HL-60 (cell line): Measurements from ENCODE around the gene THSD1.
"Not testable (repeated sequence)": the region's sequence is repeated elsewhere in the genome, so short reads cannot be mapped to it uniquely, and the experiment has no call there.

ENCODE experiments used
- DNase-seq, 2 experiments: peaks; one replicate each; pipeline ENCODE4 v3.0.0-alpha.2; 2010 to 2020; ENCODE audit warnings: low read depth in 1 of 2, low spot score in 1 of 2
- H3K27ac ChIP-seq: fragments of 250-450 bp; sonication (Bioruptor Pico); replicated peaks from 2 replicates; pipeline ENCODE4 v1.5.1; 2020; ENCODE audit warnings: mild to moderate bottlenecking, moderate library complexity
- H3K27me3 ChIP-seq: fragments of 250-450 bp; sonication (Bioruptor Pico); 2 replicates; pipeline ENCODE4 v1.5.1; 2021; ENCODE audit warnings: mild to moderate bottlenecking, moderate library complexity; ENCODE audit not compliant: insufficient read depth, poor library complexity, severe bottlenecking
- H3K4me3 ChIP-seq: replicated peaks from 2 replicates; pipeline ENCODE4 v1.5.1; 2011; ENCODE audit warnings: mild to moderate bottlenecking, control low read depth, low read length; ENCODE audit not compliant: insufficient read depth
- CTCF ChIP-seq: IDR thresholded peaks from one replicate; pipeline ENCODE4 v1.5.1; 2011; ENCODE audit warnings: low read length, control low read depth, inconsistent platforms; ENCODE audit not compliant: insufficient read depth
- GABPA ChIP-seq: IDR thresholded peaks from 2 replicates; pipeline ENCODE4 v1.6.1; 2012; ENCODE audit warnings: low read depth
- POLR2AphosphoS5 ChIP-seq: IDR thresholded peaks from 2 replicates; pipeline ENCODE4 v1.6.1; 2012; ENCODE audit warnings: low read depth
- REST ChIP-seq: IDR thresholded peaks from 2 replicates; pipeline ENCODE4 v1.6.1; 2012; ENCODE audit warnings: low read depth; ENCODE audit not compliant: insufficient replicate concordance
- SPI1 ChIP-seq: IDR thresholded peaks from 2 replicates; pipeline ENCODE4 v1.6.1; 2012; ENCODE audit warnings: low read depth, mild to moderate bottlenecking, borderline replicate concordance

THSD1 gene

DNA sequence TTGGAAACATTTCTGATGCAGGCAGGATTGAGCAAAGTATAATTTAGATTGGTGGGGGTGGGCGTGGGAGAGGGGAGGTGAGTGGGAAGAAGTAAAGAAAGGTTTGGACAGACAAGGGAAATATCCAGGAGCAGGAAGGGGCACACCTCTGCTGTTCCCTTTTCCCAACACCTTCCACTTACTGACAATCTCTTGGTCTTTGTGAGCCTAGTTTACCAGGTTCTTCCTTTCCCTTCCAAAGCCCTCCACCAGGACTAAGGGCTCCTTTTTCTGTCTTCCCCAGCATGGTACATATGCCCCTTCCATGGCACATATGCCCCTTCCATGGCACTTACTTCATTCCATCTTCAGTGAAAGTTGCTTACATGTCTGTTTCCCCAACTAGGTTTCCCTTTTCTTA is 6.2 kb upstream of the THSD1 start:
- Histone ChIP-seq H3K27ac (no peak overlapping the region), H3K4me3 (no peak overlapping the region), H3K27me3 (no peaks in the 10 kb centered on the region)
- TF ChIP-seq POLR2AphosphoS5: no peak
- TF ChIP-seq GABPA: no peak
- TF ChIP-seq CTCF: no peak
- no peak for TF ChIP-seq REST
- TF ChIP-seq SPI1: no peak
- DNase-seq: no peak

DNA sequence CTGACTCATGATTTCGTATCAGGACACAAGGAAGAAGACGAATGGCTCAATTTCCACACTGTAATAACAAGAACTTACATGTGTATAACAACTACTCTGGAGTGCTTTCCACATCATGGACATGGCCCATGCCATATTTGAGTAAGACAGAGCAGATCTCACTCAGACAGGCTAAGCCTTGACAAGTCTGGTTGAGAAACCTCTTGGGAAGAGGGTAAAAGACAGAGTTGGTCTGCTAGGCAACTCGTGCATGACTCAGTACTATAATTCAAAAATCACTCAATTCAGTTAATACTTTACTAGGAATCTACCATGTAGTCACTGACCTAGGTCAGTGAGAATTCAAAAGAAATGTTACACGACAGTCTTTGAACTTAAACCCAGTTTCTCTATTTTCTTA is 5.7 kb upstream of the THSD1 start:
- no peak for TF ChIP-seq SPI1
- TF ChIP-seq POLR2AphosphoS5: no peak
- TF ChIP-seq REST: no peak
- TF ChIP-seq CTCF: no peak
- no peak for TF ChIP-seq GABPA
- no peak for DNase-seq
- no peak overlapping the region for H3K4me3 ChIP-seq
- H3K27me3 ChIP-seq: no peaks in the 10 kb centered on the region
- H3K27ac ChIP-seq: no peak overlapping the region

- H3K27me3 ChIP-seq: peaks cover 14% of the 10 kb centered on the region
- H3K4me3 ChIP-seq, DNase-seq, H3K27ac ChIP-seq: not testable (repeated sequence)
Observed at GRCh38 chr13:52408071-52408658, 2.2 kb upstream of the THSD1 start.

- not testable (repeated sequence) for DNase-seq, H3K4me3 ChIP-seq, H3K27ac ChIP-seq
- H3K27me3 ChIP-seq: peaks cover 14% of the 10 kb centered on the region
Observed at GRCh38 chr13:52407436-52407835, 1.5 kb upstream of the THSD1 start.

- Histone ChIP-seq H3K4me3 (no peak overlapping the region), H3K27me3 (peaks cover 14% of the 10 kb centered on the region), H3K27ac (no peak overlapping the region)
- TF ChIP-seq GABPA (no peak), SPI1 (no peak), POLR2AphosphoS5 (no peak), REST (no peak), CTCF (no peak)
- no peak for DNase-seq
Observed at GRCh38 chr13:52406629-52407028, 657 bp upstream of the THSD1 start.
